ENCODE measurements around the gene STARD4.

STARD4 gene

DNA sequence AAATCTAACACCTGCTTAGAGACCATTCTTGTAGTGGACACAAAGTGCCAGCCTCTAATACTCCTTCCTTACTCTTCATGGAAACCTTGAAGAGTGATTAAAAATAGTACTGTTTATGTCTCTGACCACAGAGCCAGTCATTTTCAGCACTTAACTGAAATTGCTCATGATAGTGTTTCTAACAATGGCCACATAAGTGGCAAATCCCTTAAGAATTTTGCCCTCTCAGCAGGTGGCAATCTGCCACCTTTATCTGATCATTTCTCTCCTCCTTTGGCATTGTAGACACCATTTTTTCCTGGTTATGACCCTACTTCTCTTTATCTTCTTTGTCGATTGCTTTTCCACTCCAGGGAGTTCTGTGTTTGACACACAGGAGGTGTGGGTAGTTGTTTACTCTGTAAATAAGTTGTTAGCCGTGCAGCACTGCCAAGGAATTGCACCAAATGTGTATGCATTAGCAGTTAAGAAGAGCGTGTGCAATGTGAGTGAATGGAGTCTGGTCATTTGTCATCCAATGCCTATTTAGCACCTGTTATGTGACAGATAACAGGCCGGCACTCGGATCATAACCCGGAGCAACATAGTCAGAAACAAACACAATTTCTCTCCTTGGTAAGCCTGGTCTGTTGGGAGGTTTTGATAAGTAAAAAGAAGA is 36.8 kb upstream of the STARD4 start:
- POLR2A ChIA-PET (ENCODE audit: low non-redundant PET) = no interaction called here
- H3K27ac ChIP-seq = no peak overlapping the region
- DNase-seq (ENCODE audit: low spot score) = no peak
- TF ChIP-seq, protein P1, sequence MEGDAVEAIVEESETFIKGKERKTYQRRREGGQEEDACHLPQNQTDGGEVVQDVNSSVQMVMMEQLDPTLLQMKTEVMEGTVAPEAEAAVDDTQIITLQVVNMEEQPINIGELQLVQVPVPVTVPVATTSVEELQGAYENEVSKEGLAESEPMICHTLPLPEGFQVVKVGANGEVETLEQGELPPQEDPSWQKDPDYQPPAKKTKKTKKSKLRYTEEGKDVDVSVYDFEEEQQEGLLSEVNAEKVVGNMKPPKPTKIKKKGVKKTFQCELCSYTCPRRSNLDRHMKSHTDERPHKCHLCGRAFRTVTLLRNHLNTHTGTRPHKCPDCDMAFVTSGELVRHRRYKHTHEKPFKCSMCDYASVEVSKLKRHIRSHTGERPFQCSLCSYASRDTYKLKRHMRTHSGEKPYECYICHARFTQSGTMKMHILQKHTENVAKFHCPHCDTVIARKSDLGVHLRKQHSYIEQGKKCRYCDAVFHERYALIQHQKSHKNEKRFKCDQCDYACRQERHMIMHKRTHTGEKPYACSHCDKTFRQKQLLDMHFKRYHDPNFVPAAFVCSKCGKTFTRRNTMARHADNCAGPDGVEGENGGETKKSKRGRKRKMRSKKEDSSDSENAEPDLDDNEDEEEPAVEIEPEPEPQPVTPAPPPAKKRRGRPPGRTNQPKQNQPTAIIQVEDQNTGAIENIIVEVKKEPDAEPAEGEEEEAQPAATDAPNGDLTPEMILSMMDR (conservative IDR thresholded peaks at IDR 0.05; ENCODE audit: low read depth) = no peak
- CTCF ChIA-PET = interaction anchor here (0.9 to 2.4 kb wide), 2 partner anchors 18 to 208 kb away, joined by 4 to 12 read pairs; partner anchors contain the start of gene NREP

DNA sequence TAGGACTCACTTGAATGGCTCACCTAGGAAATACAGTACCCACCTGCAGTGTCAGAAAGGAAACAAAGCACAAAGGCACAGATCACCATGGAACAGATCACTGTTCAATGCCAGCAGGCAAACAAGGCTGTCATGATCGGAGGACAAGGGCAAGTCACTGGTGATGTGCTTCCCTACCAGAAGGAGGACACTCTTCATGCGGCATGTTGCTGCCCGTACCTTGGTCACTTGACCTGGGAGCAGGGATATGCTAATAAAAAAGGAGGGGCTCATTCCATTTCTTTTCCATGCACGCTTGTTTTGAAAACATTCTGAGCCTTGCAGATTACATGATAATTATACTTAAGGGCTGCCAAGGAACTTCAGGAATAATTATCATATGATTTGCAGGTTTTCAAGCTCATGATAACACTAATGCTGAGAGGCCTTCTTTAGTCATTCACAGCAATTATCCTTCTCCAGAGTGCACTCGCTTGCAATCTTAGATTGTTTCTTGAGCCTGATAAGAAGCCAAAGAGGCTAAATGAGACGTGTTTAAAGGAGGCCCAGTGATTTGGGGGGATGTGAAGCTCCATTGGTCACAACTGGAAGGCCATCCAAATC is 36.1 kb upstream of the STARD4 start:
- DNase-seq (ENCODE audit: low spot score) = no peak
- H3K27ac ChIP-seq = no peak overlapping the region
- ChIA-PET POLR2A (ENCODE audit: low non-redundant PET) (no interaction called here), CTCF (interaction anchor here (0.6 to 2.4 kb wide), 3 partner anchors 17 to 209 kb away, joined by 3 to 12 read pairs (median 4); partner anchors contain the start of gene NREP)
- TF ChIP-seq, protein P1 (conservative IDR thresholded peaks at IDR 0.05; ENCODE audit: low read depth) = no peak

DNA sequence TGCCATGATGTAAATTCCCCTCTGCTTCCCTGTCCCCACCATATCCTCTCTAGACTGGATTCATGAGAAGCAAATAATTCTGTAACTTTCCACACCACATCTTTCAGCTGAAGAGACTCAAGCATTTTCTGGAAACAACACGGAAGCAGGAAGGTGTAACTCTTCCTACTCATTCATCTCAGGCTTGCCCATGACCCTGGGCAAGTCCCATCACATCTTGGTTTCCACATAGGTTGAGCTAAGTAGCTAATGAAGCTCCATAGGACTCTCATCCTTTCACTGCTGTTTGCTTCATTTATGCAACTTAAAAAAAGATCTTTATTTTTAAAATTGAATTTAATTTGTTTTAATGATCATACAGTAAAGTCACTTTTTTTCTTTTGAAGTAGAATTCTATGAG is 32.7 kb upstream of the STARD4 start:
- H3K27ac ChIP-seq = no peak overlapping the region
- POLR2A ChIA-PET (ENCODE audit: low non-redundant PET) = no interaction called here
- TF ChIP-seq, protein P1 (conservative IDR thresholded peaks at IDR 0.05; ENCODE audit: low read depth) = no peak
- CTCF ChIA-PET = interaction anchor here (0.6 to 0.9 kb wide), 2 partner anchors 226 to 227 kb away, joined by 3 to 5 read pairs; no protein-coding TSS in a partner anchor
- no peak for DNase-seq (ENCODE audit: low spot score)

DNA sequence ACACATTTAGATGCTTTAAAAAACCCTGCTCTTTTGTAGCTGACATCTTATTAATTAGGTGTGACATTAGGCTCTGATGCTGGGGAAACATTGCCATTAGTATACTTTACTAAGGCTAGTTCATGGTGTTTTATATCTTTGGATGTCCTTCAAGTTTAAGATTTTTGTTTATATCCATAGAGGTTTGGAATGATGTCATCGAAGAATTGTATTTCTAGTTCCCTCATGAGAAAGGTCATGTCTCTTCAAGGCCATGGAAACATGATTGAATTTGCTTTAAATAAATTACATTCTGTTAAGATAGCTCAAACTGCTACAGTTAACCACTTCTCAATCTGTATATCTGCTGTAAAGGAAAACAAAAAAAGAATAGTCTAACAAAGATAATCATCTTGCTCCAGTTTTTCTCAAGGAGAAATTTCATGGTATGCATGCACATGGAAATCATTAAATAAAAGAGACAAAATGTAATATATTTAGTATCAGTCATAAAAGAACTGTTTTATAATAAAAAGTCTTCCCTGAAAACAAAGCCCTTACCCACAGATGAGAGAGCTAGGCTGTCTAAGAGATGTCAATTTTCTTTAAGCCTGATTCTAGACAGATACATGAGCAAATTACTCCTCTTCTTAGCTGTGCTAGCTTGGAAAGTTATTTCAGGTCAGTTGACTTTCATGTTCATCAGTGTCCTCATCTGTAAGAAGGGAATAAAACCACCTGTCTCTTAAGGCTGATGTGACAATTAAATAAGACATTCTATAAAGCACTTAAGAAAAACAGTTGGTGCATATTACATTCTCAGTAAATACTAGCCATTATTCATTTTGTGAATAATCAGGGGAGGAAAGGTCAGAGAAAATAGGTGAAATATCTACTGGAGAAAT is 25.0 kb upstream of the STARD4 start:
- TF ChIP-seq, protein P1 (conservative IDR thresholded peaks at IDR 0.05; ENCODE audit: low read depth) = no peak
- POLR2A ChIA-PET (ENCODE audit: low non-redundant PET) = no interaction called here
- CTCF ChIA-PET = interaction anchor here (0.6 to 0.9 kb wide), 2 partner anchors 13 to 45 kb away, joined by 3 to 4 read pairs; no protein-coding TSS in a partner anchor
- no peak for DNase-seq (ENCODE audit: low spot score)
- H3K27ac ChIP-seq = no peak overlapping the region

DNA sequence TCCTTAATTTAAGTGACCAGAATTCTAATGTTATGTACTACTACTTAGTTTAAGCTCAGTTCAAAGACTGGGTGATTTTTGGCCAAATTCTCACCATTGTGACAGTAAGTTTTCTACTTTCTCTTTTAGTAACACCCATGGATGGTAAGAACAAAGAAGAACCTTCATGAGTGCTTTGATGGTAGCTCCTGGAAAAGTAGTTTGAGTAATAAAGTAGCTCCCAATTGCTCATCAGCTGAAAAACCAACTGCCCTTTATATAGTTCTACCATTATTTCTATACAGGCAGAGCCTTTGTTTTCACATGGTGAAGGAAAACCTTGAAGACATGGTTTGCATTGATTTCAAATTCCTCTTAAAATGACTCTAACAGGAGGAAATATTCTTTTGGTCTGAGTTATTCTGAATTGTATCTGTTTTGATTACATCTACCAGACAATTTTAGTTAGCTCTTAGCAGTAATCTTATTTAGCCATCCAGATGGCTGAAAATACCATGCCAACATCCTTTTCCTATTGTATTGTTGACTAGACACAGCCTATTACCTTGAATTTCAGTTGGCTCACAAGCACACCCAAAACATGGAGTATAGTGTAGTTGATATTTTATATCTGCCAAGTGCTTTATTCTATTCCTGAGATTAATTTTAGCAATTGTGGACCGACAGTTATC is 23.7 kb upstream of the STARD4 start:
- ChIA-PET CTCF (interaction anchor here (0.7 to 2.0 kb wide), 2 partner anchors 15 to 625 kb away, joined by 3 to 7 read pairs; no protein-coding TSS in a partner anchor), POLR2A (ENCODE audit: low non-redundant PET) (no interaction called here)
- H3K27ac ChIP-seq = no peak overlapping the region

More for the DNA sequence above, 23.7 kb upstream of the STARD4 start:
- no peak for DNase-seq (ENCODE audit: low spot score)
- TF ChIP-seq, protein P1 (conservative IDR thresholded peaks at IDR 0.05; ENCODE audit: low read depth) = no peak
